Mesothelial cell of epicardium (in vitro differentiated cells): ENCODE data around the gene ZSCAN20. TPM values are rescaled to one million over a fixed set of nuclear protein-coding genes. Genes with fewer than 3 reads are reported as not detected.

Source experiments
- DNase-seq, 2 experiments: peaks; one replicate each; pipeline ENCODE4 v3.0.0; 2021; ENCODE audit warnings: low spot score in 2 of 2; ENCODE audit not compliant: unreplicated experiment in 2 of 2
- H3K27ac Mint-ChIP-seq: 2 replicates; pipeline ENCODE4 v1.8.0; 2021; ENCODE audit warnings: mixed read lengths
- H3K27me3 Mint-ChIP-seq: 2 replicates; pipeline ENCODE4 v1.8.0; 2021; ENCODE audit warnings: low read depth, mixed read lengths
- H3K36me3 Mint-ChIP-seq: 2 replicates; pipeline ENCODE4 v1.8.0; 2021; ENCODE audit warnings: mixed read lengths
- H3K4me1 Mint-ChIP-seq: 2 replicates; pipeline ENCODE4 v1.8.0; 2021; ENCODE audit warnings: mixed read lengths
- H3K4me3 Mint-ChIP-seq: 2 replicates; pipeline ENCODE4 v1.8.0; 2021; ENCODE audit warnings: mild to moderate bottlenecking, moderate library complexity, mixed read lengths
- H3K9me3 Mint-ChIP-seq: 2 replicates; pipeline ENCODE4 v1.8.0; 2021; ENCODE audit warnings: mixed read lengths
- CTCF ChIP-seq: fragments of 200-600 bp; sonication (generic); IDR thresholded peaks from one replicate; pipeline ENCODE4 v1.5.0; 2021; ENCODE audit warnings: antibody characterized with exemption; ENCODE audit not compliant: unreplicated experiment
- total RNA-seq: library from RNA; stranded (reverse); gene quantifications from 3 replicates; pipeline ENCODE4 v1.2.1, GENCODE V29; 2021

The ZSCAN20 gene
- total RNA-seq, 1 donor from 2014 or later, result 8.0 TPM

GRCh38 chr1:33494929-33495328 is 22.5 kb downstream of the ZSCAN20 start:
- H3K27ac Mint-ChIP-seq, result no peak overlapping the region

GRCh38 chr1:33497410-33497809 is 25.0 kb downstream of the ZSCAN20 start:
- peaks cover 64% of the 10 kb centered on the region for H3K36me3 Mint-ChIP-seq
- peaks cover 58% of the 10 kb centered on the region for H3K9me3 Mint-ChIP-seq
- no peak for DNase-seq
- no peak for TF ChIP-seq CTCF
- no peak overlapping the region for H3K27ac Mint-ChIP-seq
- H3K27me3 Mint-ChIP-seq, result no peaks in the 10 kb centered on the region
- H3K4me3 Mint-ChIP-seq, result no peak overlapping the region
- no peaks in the 10 kb centered on the region for H3K4me1 Mint-ChIP-seq

More at GRCh38 chr1:33494929-33495328, 22.5 kb downstream of the ZSCAN20 start:
- DNase-seq, result no peak
- TF ChIP-seq CTCF, result no peak
- Mint-ChIP-seq H3K9me3 (peaks cover 73% of the 10 kb centered on the region), H3K27me3 (no peaks in the 10 kb centered on the region), H3K4me1 (no peaks in the 10 kb centered on the region), H3K4me3 (no peak overlapping the region), H3K36me3 (peaks cover 83% of the 10 kb centered on the region)

- Mint-ChIP-seq H3K4me1 (no peaks in the 10 kb centered on the region), H3K27me3 (no peaks in the 10 kb centered on the region), H3K9me3 (peaks cover 30% of the 10 kb centered on the region), H3K36me3 (peaks cover 36% of the 10 kb centered on the region), H3K27ac (no peak overlapping the region), H3K4me3 (no peak overlapping the region)
- no peak for DNase-seq
- TF ChIP-seq CTCF, result peak; percentile 17
These were observed 28.1 kb downstream of the ZSCAN20 start for GRCh38 chr1:33500547-33500946.

GRCh38 chr1:33501309-33501708 is 28.9 kb downstream of the ZSCAN20 start:
- no peak for TF ChIP-seq CTCF
- Mint-ChIP-seq H3K27me3 (no peaks in the 10 kb centered on the region), H3K4me3 (no peak overlapping the region), H3K36me3 (peaks cover 29% of the 10 kb centered on the region), H3K4me1 (no peaks in the 10 kb centered on the region), H3K27ac (no peak overlapping the region), H3K9me3 (peaks cover 22% of the 10 kb centered on the region)
- DNase-seq, result no peak

- H3K27me3 Mint-ChIP-seq, result no peaks in the 10 kb centered on the region
- DNase-seq, result no peak
- H3K4me3 Mint-ChIP-seq, result no peak overlapping the region
- no peaks in the 10 kb centered on the region for H3K4me1 Mint-ChIP-seq
- no peak for TF ChIP-seq CTCF
- peaks cover 24% of the 10 kb centered on the region for H3K36me3 Mint-ChIP-seq
- H3K27ac Mint-ChIP-seq, result no peak overlapping the region
- H3K9me3 Mint-ChIP-seq, result peaks cover 21% of the 10 kb centered on the region
These were observed 29.3 kb downstream of the ZSCAN20 start for GRCh38 chr1:33501774-33502173.

GRCh38 chr1:33502726-33503125 is 30.3 kb downstream of the ZSCAN20 start:
- TF ChIP-seq CTCF, result no peak
- H3K27ac Mint-ChIP-seq, result no peak overlapping the region
- H3K27me3 Mint-ChIP-seq, result no peaks in the 10 kb centered on the region
- no peak for DNase-seq
- H3K36me3 Mint-ChIP-seq, result peaks cover 14% of the 10 kb centered on the region
- no peak overlapping the region for H3K4me3 Mint-ChIP-seq
- H3K9me3 Mint-ChIP-seq, result peaks cover 17% of the 10 kb centered on the region
- H3K4me1 Mint-ChIP-seq, result no peaks in the 10 kb centered on the region
